Measurements from ENCODE around the gene SMYD1.

The SMYD1 gene

DNA sequence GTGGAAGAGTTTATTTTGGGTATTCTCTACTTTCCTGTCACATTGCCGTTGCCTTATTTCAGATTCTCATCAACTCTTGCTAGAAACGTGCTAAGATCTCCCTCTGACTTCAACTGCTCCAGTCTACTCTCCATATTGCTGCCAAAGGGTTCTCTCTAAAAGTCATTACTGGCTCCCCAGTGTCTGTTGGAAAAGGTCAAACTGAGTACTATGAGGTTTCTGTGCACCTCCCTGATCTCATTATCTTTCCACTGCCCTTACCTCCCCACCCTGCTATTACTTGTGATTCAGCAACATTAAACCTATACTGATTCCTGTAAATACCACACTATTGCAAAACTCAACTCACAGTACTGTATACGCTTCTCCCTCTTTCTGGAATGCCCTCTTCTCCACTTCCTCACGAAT is 10.2 kb upstream of the SMYD1 start:
- DNase-seq, result no peak

DNA sequence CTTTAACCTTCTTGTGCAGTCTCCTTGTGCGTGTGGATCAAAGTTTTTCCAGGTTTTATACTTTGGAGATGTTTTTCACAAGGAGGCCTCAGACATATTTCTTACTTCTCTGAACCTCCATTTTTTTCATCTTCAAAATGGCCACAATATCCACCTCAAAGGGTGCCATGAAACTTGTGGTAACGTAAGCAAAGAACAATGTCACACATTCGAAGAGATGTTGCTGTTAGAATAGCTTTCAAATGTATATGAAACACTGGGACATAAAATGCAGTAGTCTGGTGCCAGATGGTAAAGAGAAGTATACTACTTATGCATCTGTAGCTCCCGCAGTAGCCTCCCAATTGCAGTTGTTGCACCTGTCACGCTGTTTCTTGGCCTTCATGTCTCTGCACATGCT is 9.4 kb upstream of the SMYD1 start:
- no peak for DNase-seq

DNA sequence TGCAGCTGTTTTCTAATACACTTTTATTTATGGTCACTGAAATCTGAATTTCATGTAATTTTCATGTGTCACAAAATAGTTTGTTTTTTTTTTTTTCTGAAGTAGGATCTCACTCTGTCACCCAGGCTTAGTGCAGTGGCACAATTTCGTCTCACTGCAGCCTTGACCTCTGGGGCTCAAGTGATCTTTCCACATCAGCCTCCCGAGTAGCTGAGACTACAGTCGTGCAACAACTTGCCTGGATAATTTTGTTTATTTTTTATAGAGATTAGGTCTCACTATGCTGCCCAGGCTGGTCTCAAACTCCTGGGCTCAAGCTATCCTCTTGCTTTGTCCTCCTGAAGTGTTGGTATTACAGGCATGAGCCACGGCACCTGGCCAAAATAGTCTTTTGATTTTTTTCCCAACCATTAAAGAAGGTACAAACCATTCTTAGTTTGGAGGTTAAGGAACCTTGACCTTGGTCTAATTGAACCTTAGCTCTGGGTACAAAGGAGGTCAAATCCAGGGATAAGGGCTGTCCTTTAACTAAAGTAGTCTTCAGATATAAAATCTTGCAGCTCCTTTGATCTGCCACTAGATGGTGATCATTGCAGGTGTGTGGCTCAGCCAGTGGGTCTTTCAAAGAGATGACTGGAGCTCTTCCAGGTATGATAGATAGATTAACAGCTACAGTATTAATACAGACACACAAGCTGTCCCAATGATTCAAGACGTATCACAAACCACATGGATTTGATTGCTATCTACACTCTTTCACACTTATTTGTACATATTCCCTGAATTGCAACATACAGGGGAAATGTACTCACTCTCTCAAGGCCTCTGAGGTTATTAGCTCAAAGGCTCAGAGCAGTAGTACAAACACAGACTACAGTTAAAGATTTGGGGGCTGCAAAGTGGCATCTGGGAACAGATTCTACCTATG is 7.4 kb upstream of the SMYD1 start:
- DNase-seq, result peak; percentile 36 to 54

DNA sequence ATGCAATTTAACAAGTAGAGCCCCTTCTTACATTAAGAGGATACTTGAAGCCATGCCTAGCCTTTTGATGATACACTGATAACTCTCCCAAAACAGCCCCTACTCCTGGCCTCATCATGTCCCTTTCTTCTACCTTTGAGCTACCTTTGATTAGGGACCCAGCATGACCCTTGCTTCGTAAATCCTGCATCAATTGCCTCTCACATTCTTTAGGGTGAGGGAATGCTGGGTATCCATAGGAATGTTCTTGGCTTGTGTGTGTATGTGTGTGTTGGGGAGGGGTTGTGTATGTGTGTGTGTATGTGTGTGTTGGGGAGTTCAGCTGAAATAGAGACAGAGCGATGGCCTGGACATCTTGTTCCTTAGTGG is 6.7 kb upstream of the SMYD1 start:
- no peak for DNase-seq

DNA sequence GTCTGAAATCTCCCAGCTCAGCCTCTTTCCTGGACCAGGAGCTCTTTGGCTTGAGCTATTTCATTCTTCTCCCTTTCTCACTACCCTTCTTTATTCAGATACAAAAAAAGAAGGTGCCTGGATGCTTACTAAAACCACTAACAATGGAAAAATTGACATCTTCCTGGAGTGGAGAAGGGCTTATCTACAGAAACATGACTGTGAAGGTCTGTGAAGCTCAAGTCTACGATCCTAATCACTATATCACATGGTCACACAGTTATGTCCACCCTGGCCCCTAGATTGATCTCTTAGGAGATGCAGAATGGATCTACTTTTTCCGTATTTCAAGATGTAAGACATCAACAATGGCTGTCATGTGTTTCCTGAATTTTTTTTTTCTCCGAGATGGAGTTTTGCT is 6.3 kb upstream of the SMYD1 start:
- DNase-seq, result no peak

DNA sequence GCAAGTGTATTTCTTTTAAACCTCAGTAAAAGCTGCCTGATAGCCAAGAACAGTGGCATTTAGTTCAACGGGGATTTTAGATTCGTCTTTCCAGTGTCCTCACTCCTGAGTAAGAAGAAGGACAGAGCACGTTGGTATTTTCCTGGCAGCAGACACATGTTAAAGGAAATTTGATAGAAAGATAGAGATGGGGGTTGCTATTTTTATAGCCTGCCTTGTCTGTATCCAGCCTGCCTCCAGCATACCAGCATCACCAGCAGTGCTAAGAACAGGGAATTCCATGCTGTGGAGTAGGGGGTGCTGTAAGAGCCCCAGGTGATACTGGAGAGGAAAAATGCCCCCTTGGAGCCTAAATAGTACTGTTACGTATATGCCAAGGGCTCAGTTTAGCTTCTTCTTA is 1.1 kb upstream of the SMYD1 start:
- no peak for DNase-seq

DNA sequence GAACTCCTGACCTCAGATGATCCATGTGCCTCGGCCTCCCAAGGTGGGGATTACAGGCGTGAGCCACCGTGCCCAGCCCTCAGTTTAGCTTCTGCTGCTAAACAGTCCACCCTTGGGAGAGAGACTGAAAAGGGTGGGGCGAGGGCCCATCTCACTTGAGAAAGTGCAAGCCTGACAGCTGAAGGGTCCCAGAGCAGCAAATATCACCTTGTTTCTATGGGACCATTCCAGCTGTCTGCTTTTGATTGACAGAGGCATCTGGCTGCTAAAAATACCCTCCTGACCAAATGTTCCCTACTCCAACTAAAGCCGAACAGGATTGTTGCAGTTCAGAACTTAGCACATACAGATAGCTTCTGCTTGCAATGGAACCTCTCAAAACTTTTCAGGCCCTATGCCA is 436 bp upstream of the SMYD1 start:
- DNase-seq, result no peak

DNA sequence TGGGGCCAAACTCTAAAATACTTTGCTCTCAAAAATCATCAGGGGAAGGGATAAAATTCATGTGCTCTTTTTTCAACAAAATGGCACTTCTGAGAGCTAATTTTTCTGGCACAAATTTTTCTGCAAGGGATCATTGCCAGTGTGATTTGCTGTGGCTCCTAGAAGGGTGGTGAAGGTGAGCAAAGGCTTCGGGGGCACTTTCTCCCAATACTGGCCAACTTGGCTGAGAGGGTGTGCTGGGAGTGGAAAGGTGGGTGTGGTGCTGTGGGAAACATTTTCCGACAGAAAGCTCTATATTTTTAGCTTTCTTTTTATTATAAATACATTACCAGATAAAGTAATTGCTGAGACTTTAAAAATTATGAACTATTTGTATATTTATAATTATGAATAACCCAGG is 419 bp downstream of the SMYD1 start:
- no peak for DNase-seq

DNA sequence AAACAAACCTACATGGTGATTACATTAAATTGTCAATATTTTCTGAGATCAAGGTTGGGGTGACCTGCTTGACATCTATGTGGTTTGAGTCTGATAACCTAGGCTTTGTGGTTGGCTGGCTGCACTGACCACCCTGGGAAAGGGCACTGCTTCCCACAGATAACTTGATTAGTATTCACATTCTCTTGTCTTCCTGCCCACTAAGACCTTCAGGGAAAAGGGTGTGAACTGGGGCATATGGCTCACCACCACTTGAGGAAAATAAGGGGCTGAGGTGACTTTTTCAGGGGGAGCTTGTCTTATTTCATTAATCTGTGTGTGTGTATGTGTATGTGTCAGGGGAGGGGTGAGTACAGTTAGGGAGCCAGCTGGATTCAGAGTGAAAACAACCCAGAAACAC is 1.5 kb downstream of the SMYD1 start:
- no peak for DNase-seq

DNA sequence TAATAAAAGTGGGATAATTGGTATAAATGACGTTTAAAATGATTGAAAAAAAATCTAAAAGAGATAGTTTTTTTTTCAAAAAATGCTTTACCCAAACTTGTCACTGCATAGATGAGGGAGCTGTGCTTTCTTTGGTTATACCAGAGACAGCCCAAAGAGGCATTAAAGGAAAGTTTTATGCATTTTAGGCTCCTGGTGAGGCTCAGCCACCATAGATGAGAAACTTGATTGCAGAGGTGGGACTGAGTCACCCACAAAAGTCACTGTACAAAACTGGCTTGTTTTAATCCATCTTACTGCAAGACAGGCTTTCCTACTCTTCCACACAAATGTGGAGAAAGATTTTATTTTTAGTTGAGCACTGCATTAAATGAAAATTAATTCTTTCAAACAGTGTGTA is 2.4 kb downstream of the SMYD1 start:
- no peak for DNase-seq

DNA sequence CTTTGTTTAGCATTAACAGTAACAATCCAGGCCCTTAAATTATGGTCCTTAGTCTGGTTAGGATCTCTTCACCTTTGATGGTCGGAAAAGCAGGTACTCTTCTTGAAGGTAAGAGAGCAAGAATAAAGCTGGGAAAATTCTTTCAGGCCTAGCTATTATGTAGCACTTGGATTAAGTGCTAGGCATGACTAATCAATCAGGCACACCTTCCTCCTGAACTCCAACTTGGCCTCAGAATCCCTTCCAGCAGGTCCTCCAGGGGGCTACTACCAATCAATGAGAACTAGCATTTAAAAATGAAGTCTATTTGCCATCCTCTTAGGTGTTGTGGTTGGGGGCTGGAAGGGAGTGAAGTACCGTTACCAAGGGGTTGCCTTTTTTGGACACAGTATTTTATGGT is 3.7 kb downstream of the SMYD1 start:
- no peak for DNase-seq

DNA sequence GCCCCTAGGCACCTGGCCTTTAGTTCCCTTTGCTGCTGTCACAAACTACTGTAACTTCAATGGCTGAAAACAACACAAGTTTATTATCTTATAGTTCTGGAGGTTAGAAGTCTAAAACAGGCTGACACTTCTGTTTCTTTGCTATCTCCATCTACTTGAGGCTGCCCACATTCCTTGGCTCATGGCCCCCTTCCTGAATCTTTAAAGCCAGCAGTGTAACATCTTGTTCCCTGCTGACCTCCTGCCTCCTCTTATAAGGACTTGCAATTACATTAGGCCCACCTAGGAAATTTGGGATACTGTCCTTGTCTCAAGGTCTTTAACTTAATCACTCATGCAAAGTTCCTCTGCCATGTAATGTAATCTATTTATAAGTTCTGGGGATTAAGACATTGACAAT is 6.5 kb downstream of the SMYD1 start:
- DNase-seq, result no peak

DNA sequence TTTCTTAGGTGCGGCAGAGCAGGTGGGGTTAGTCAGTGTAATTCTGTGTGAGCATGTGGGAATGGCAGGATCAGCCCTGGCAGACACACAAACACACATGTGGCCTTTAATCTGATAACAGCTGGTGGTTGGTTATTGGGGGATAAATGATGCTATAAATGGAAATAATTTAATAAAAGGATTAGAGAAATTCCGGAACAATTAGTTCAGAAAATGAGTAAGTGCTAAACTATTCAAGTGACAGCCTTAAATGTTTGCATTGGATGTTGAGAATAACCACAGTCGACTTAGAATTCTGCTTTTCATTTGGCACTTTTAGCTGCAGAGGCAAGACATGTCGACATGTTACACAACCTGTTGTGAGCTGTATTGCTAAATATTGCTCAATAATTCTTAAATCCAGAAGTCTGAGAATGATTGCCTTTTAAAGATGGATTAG is 7.2 kb downstream of the SMYD1 start:
- no peak for DNase-seq

DNA sequence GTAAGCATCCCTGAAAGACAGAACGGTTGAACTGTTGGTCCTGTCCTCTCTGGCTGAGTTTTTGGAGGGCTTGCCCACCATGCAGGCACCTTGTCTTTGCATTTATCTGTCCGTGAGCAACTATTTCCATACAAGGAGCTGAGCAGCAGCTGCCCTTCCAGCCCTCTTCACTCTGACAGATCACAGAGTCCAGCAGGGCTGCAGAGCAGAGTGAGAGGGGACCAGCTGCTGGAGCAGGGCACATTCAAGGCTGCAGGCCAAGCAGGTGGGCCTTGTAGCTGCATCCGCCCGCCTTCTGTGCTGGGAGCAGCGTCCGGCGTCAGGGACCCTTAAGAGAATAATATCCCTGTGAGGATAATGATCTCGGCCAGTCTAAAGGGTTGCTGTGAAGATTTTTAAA is 9.5 kb downstream of the SMYD1 start:
- no peak for DNase-seq

DNA sequence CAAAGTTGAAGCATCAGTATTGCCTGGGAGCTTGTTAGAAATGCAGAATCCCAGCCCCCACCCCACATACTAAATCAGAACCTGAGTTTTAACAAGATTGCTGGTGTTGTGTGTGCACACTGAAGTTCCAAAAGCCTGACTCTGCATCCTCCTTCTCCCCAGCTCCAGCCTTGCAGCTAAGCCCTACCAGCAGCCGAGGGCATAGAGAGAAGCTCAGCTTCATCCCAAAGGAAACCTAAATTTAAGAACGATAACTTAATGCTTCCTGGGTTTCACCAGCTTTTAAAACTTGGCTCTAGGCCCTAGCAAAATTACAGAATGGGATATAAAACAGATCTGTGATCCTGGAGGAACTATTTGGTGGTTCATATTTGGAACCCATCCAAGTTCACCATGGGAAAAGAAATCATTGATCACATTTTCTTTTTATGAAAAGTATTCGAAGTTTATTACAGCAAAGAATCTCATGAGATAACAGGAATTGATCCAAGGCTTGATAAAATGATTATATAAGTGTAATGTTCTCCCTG is 11.1 kb downstream of the SMYD1 start:
- DNase-seq, result no peak

DNA sequence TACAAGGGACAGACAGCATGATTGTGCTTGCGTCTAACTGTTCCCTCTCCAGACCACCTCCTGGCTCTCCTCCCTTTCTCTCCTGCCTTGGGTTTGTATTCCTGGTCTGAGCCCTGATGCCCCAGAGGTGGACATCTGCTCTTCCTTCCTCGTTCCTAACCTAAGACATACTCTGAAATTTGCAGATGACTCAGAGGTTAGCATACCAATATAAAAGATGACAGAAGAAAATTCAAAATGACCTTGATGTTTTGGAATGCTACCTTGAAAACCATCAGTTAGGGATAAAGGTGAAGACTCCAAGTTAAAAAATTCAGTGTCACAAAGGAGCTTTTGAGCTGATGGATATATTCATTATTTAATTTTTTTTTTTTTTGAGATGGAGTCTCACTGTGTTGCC is 12.9 kb downstream of the SMYD1 start:
- DNase-seq, result no peak

DNA sequence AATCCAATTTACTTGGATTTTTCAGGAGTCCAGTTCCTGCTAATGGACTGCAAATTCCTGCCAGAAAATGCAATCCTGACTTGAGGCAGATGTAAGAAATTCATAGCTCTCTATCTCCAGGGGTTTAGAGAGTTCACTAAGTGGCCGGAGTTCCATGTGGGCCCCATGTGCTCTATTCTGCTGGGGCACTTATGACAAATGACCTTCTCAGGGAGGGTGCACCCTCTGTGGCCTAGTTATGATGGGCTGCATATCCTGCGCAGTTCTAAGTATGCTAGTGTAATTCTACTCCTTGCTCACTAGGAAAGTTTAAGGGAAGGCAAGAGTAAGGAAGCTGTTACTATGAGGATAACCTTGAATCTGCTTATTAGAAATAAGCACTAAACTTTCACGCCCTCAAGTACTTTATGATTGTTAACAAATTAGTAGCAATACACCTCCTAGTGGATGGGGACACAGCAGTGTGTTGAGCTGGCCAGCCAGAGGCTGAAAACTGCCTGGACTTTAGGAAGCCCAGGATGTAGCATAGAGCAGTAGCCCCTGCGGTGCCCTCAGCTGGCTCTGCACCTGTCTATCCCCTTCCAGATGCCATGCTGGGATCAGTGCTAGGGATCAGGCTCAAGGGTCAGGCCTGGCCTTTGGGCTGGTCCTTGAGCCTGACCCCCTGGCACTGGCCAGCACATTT is 14.4 kb downstream of the SMYD1 start:
- no peak for DNase-seq

DNA sequence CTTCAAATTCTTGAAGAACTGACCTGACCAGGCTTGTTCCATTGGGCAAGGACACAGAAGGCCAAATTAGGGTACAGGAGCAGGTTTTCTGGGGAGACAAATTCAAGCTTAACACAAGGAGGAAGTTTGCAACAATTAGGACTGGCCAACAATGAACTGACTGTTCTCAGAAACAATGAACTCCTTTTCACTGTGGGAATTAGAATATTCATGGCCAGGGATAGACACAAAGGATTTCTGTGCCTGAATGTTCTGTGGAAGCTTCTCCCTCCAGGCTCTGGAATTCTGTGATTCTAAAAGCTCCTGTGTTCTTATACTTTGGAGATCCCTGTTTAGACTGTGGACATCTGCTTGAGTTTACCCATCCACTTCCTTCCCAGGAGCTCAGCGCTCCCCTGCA is 15.2 kb downstream of the SMYD1 start:
- DNase-seq, result no peak

DNA sequence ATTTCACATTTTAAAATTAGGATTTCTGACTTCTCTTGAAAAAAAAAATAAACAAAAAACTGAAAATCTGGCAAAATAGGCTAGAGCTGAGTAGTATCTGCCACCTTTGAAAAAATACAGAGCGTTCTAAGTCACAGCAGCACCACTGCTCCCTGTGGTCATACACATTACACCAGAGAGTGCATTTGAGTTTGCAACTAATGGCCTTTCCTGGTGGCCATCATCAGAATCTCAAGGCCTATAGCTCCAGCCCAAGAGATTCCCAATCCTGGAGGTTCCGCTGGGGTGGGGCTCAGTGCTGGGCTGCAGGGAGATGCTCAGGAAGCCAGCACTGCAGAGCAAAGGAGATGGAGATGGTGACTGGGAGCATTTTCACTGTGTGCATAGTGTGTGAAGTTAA is 17.5 kb downstream of the SMYD1 start:
- DNase-seq, result no peak

DNA sequence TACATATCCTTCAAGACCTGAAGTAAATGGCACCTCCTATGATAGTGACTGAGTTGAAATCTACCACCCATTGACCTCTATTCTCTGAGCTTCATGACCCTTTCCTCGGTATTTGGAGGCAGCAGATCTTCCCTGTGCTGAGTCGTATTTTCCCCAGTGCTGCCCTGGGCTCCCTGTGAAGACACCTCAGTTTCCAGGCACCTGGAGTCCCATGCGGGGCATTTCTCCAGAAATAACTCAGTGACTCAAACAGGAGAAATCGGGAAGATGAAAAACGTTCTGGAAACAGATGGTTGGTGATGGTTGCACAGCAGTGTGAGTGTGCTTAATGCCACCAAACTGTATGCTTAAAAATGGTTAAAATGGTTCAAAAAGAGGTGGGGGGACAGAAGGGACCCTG is 18.0 kb downstream of the SMYD1 start:
- no peak for DNase-seq

DNA sequence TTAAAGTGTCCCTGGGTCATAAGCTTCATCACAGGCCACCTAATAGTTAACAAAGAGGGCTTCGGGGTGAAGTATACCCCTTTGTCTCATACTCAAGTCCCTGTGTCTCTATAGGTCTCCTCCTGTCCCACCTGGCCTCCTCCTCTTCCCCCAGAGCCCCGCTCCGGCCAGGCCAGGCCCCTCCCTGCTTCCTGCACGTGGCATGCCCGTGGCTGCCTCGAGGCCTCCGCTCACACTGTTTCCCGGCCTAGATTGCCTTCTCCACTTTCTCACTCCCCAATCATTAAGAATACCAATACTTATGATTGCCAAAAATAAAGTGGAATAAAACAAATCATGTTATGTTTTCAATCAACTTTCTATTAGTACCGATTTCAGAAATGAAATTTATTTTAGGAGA is 18.8 kb downstream of the SMYD1 start:
- DNase-seq, result no peak

DNA sequence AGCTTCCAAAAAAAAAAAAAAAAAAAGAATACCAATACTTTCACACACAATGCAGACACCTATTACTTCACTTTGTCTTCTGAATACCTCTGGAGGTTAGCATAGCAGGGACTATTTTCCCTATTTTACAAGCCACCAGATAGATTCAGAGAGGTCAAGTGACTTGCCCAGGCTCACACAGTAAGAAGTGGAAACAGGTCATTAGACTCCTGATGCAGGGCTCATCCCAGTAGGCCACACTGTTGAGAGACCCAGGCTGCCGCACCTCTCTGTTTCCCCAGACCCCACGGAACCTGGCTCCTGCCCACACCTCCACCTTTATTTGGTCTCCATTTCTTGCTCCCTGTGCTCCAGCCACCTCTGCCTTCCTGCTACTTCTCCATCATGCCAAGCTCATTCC is 19.4 kb downstream of the SMYD1 start:
- no peak for DNase-seq

DNA sequence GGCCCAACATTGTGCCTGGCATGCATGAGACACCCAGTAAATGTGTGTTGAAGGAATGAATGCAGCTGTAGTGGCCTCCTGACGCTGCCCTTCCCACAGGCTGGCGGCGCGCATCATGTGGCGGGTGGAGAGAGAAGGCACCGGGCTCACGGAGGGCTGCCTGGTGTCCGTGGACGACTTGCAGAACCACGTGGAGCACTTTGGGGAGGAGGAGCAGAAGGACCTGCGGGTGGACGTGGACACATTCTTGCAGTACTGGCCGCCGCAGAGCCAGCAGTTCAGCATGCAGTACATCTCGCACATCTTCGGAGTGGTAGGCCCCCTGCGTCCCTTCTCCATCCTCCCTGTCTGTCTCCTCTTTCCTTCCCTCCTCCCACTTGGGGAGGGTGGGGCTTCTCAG is 20.1 kb downstream of the SMYD1 start:
- no peak for DNase-seq

DNA sequence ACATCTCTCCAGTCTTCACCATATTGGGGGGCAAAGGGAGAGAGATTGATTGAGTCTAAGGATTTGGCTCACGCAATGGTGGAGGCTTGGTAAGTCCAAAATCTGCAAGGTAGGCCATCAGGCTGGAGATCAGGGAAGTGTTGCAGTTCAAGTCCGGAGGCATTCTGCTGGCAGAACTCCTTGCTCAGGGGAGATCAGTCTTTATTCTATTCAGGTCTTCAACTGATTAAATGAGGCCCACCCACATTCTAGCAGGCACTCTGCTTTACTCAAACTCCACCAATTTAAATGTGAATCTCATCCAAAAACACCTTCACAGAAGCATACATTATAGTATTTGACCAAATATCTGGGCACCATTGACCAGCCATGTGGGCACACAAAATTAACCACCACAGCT is 21.4 kb downstream of the SMYD1 start:
- DNase-seq, result no peak

Measured in CD4-positive, alpha-beta T cell treated with Interleukin-1 beta for 1 hour (primary cell).